SK-N-SH treated with all-trans-retinoic acid at 6 μM for 48 hours (cell line): ENCODE data around the gene CCDC148.

Experiments used
- ARNTL ChIP-seq: fragments of 450-650 bp; formaldehyde crosslinking; IDR thresholded peaks from 2 replicates; pipeline ENCODE4 v1.5.0; 2020; ENCODE audit warnings: low read depth, mild to moderate bottlenecking, moderate library complexity, borderline replicate concordance
- BACH2 ChIP-seq: fragments of 250-450 bp; sonication (Bioruptor Pico); IDR thresholded peaks from 2 replicates; pipeline ENCODE4 v1.9.0; 2021; ENCODE audit warnings: mild to moderate bottlenecking, borderline replicate concordance
- CSDC2 ChIP-seq: fragments of 250-450 bp; sonication (Bioruptor Pico); IDR thresholded peaks from 2 replicates; pipeline ENCODE4 v1.5.0; 2020; ENCODE audit warnings: mild to moderate bottlenecking, moderate library complexity
- GLIS3 ChIP-seq: fragments of 250-450 bp; sonication (Bioruptor Pico); IDR thresholded peaks from 2 replicates; pipeline ENCODE4 v1.5.0; 2020; ENCODE audit warnings: mild to moderate bottlenecking, moderate library complexity
- OSR1 ChIP-seq: fragments of 250-450 bp; sonication (Bioruptor Pico); IDR thresholded peaks from 2 replicates; pipeline ENCODE4 v1.8.0; 2022; ENCODE audit warnings: moderate library complexity, mild to moderate bottlenecking, inconsistent platforms
- PPARA ChIP-seq: fragments of 250-450 bp; sonication (Bioruptor Pico); IDR thresholded peaks from 2 replicates; pipeline ENCODE4 v1.5.0; 2020; ENCODE audit warnings: mild to moderate bottlenecking, borderline replicate concordance
- SNAI2 ChIP-seq: fragments of 250-450 bp; sonication (Bioruptor Pico); IDR thresholded peaks from 2 replicates; pipeline ENCODE4 v1.5.0; 2020; ENCODE audit warnings: mild to moderate bottlenecking, moderate library complexity
- TCF4 ChIP-seq: fragments of 250-450 bp; sonication (Bioruptor Pico); IDR thresholded peaks from 2 replicates; pipeline ENCODE4 v1.8.0; 2021; ENCODE audit warnings: mild to moderate bottlenecking, moderate library complexity, borderline replicate concordance
- TSHZ2 ChIP-seq: fragments of 250-450 bp; sonication (Bioruptor Pico); IDR thresholded peaks from 2 replicates; pipeline ENCODE4 v1.5.0; 2020; ENCODE audit warnings: mild to moderate bottlenecking, moderate library complexity
- ZFP3 ChIP-seq: fragments of 250-450 bp; sonication (Bioruptor Pico); IDR thresholded peaks from 2 replicates; pipeline ENCODE4 v1.5.0; 2020; ENCODE audit warnings: mild to moderate bottlenecking, moderate library complexity
- ZFP30 ChIP-seq: fragments of 450-650 bp; formaldehyde crosslinking; IDR thresholded peaks from 2 replicates; pipeline ENCODE4 v1.5.0; 2022; ENCODE audit warnings: mild to moderate bottlenecking, moderate library complexity
- ZNF8 ChIP-seq: fragments of 450-650 bp; formaldehyde crosslinking; IDR thresholded peaks from 2 replicates; pipeline ENCODE4 v1.5.0; 2020; ENCODE audit warnings: mild to moderate bottlenecking, moderate library complexity
- TF ChIP-seq, protein P1 (sequence below): fragments of 250-450 bp; sonication (Bioruptor Pico); IDR thresholded peaks from 2 replicates; pipeline ENCODE4 v1.5.1; 2021; ENCODE audit warnings: mild to moderate bottlenecking, moderate library complexity
- TF ChIP-seq, protein P2 (sequence below): fragments of 250-450 bp; sonication (Bioruptor Pico); IDR thresholded peaks from 2 replicates; pipeline ENCODE4 v1.8.0; 2020; ENCODE audit warnings: mild to moderate bottlenecking, moderate library complexity, borderline replicate concordance

GRCh38 chr2:158412206-158412605 is 44.3 kb downstream of the CCDC148 start:
- no peak for TF ChIP-seq SNAI2 (CRISPR knock-in tag)
- TF ChIP-seq, protein P1, sequence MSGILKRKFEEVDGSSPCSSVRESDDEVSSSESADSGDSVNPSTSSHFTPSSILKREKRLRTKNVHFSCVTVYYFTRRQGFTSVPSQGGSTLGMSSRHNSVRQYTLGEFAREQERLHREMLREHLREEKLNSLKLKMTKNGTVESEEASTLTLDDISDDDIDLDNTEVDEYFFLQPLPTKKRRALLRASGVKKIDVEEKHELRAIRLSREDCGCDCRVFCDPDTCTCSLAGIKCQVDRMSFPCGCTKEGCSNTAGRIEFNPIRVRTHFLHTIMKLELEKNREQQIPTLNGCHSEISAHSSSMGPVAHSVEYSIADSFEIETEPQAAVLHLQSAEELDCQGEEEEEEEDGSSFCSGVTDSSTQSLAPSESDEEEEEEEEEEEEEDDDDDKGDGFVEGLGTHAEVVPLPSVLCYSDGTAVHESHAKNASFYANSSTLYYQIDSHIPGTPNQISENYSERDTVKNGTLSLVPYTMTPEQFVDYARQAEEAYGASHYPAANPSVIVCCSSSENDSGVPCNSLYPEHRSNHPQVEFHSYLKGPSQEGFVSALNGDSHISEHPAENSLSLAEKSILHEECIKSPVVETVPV (CRISPR knock-in tag), result no peak
- TF ChIP-seq ZNF8 (CRISPR knock-in tag), result no peak
- TF ChIP-seq, protein P2, sequence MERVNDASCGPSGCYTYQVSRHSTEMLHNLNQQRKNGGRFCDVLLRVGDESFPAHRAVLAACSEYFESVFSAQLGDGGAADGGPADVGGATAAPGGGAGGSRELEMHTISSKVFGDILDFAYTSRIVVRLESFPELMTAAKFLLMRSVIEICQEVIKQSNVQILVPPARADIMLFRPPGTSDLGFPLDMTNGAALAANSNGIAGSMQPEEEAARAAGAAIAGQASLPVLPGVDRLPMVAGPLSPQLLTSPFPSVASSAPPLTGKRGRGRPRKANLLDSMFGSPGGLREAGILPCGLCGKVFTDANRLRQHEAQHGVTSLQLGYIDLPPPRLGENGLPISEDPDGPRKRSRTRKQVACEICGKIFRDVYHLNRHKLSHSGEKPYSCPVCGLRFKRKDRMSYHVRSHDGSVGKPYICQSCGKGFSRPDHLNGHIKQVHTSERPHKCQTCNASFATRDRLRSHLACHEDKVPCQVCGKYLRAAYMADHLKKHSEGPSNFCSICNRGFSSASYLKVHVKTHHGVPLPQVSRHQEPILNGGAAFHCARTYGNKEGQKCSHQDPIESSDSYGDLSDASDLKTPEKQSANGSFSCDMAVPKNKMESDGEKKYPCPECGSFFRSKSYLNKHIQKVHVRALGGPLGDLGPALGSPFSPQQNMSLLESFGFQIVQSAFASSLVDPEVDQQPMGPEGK (CRISPR knock-in tag), result no peak
- no peak for TF ChIP-seq BACH2 (CRISPR knock-in tag)
- no peak for TF ChIP-seq PPARA (CRISPR knock-in tag)
- TF ChIP-seq TSHZ2 (CRISPR knock-in tag), result no peak
- TF ChIP-seq ZFP30, result no peak
- TF ChIP-seq OSR1 (CRISPR knock-in tag), result no peak
- TF ChIP-seq CSDC2, result no peak
- no peak for TF ChIP-seq ARNTL (CRISPR knock-in tag)
- TF ChIP-seq TCF4 (CRISPR knock-in tag), result no peak
- no peak for TF ChIP-seq GLIS3
- no peak for TF ChIP-seq ZFP3 (CRISPR knock-in tag)
